Left cardiac atrium (tissue), 4 donors: ENCODE measurements around the gene DCP2. TPM values are rescaled to one million over a fixed set of nuclear protein-coding genes. Genes with fewer than 3 reads are reported as not detected.

Experiments
- ATAC-seq, 2 donors: fragments of 200-7000 bp; cut with Tn5 transposase; one replicate each; pipeline ENCODE4 v1.9.1; 2020; ENCODE audit warnings: mild to moderate bottlenecking in 2 of 2, moderate library complexity in 2 of 2
- DNase-seq: peaks from one replicate; pipeline ENCODE4 v3.0.0-alpha.2; 2020
- intact Hi-C, 2 donors: fragments of 100-400 bp; cut with DNase I; formaldehyde crosslinking; loops; one replicate each; pipeline versions ENCODE4 v1.14.1 to v1.15.1; 2022 to 2023
- total RNA-seq, 2 donors: library from RNA; stranded (reverse); fragmentation: NEBNext Ultra II Directional; extraction: Animal tissue kit (Norgen Biotek cat#: 25700); gene quantifications; one replicate each; pipeline ENCODE4 v1.2.1, GENCODE V29; 2021
- donor health status: DM: no; HTN: yes; CAD: no.
- donor health status: DM: no; HTN: yes; CAD: no; lungs with severe emphysema.
- donor health status: DM: yes; HTN: yes; CAD: no.
- donor health status: Dilated cardiomyopathy.

Gene DCP2
- total RNA-seq, 2 donors from 2014 or later: 21.5 to 23.7 TPM

- intact Hi-C loops: no loop called here
- ATAC-seq (no peak), DNase-seq (no peak)
Observed at GRCh38 chr5:113039229-113039933, 62.8 kb downstream of the DCP2 start.

- intact Hi-C loops: no loop called here
- DNase-seq (no peak), ATAC-seq (no peak)
Observed at GRCh38 chr5:113039934-113040285, 63.3 kb downstream of the DCP2 start.

GRCh38 chr5:113040672-113041260 lies 64.2 kb downstream of the DCP2 start:
- intact Hi-C loops: no loop called here
- no peak for DNase-seq
- ATAC-seq: no peak

GRCh38 chr5:113042491-113043243 lies 66.1 kb downstream of the DCP2 start:
- ATAC-seq (peak in 1 of 2 donors; percentile 3), DNase-seq (no peak)
- intact Hi-C loops: no loop called here

- DNase-seq: peak; percentile 60
- ATAC-seq: peak; percentile 83 to 92
- intact Hi-C loops: no loop called here
Observed at GRCh38 chr5:113043491-113043931, 66.9 kb downstream of the DCP2 start.

GRCh38 chr5:113044776-113045465 lies 68.3 kb downstream of the DCP2 start:
- ATAC-seq (no peak), DNase-seq (no peak)
- intact Hi-C loops: no loop called here

GRCh38 chr5:113047234-113047633 lies 70.6 kb downstream of the DCP2 start:
- intact Hi-C loops: no loop called here
- ATAC-seq: peak in 1 of 2 donors; percentile 3

GRCh38 chr5:113047733-113048652 lies 71.4 kb downstream of the DCP2 start:
- no peak for DNase-seq
- peak in 1 of 2 donors; percentile 55 for ATAC-seq
- intact Hi-C loops: no loop called here

More at GRCh38 chr5:113047234-113047633, 70.6 kb downstream of the DCP2 start:
- no peak for DNase-seq

- ATAC-seq (no peak), DNase-seq (no peak)
- intact Hi-C loops: no loop called here
Observed at GRCh38 chr5:113048931-113049330, 72.3 kb downstream of the DCP2 start.

DNA sequence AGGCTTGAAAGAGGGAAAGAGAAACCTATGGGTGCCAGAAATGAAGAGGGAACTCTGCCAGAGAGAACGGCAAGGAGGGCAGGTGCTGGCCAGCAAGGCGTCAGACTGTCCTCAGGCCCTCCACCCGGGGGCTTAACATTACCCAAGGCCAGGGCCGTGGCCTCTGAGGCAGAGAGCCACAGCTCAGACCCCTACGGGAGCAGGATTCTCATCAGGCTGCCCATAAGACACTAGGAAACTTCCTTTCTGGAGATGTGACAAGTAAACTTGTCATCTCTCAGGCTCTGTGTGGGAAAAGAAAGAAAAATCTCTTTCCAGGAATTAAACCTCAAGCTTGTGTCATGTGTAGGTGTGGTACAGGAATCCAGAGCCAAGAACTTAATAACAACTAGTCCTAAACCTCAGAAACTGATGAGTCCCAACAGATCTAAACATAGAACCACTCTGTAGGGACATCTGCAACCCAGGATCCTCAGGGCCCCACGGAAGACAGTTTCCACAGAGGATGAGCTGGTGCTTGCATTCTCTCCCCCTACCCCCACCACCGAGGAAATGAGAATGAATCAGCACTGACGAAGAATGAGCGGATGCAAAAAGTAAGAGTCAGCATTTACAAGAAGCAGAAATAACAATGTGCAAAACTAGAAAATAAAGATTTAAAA lies 74.3 kb downstream of the DCP2 start:
- ATAC-seq (peak; percentile 35 to 58), DNase-seq (no peak)
- intact Hi-C loops: no loop called here

DNA sequence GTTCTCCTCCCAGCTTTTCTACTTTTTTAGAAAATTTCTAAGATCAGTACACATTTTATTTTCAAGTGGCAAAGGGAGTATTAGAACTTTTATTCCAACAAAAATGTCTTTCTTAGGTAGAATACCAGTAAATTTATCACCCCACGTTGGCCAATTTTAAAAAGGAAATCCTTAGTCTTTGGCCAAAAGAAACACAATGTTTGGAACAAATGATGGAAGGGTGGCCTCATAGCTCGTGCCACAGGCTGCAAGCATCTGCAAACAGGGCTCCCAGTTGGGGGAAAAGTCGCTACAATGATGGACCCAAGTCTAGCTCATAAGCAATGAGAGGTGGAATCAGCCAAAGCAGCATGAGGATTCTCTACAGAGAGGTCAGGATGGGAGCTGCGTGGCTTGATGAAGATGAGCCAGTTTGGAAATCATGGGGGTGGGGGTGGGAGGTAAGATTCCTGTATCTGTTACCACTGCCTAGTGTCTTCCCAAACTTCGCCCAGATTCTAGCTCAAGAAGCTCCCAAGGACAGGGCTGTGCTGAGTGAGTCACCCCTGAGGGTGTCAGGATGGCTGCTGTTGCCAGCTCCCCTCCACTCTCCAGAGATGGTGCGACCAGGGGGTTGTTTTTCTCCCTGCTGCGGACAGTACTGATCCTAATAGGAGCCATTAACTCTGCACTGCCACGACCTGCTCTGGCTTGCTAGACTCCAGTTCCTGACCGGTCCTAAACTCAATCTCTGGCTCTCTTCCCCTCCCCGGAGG lies 75.6 kb downstream of the DCP2 start:
- intact Hi-C loops: no loop called here
- ATAC-seq: peak; percentile 35 to 64
- peak; percentile 50 for DNase-seq

DNA sequence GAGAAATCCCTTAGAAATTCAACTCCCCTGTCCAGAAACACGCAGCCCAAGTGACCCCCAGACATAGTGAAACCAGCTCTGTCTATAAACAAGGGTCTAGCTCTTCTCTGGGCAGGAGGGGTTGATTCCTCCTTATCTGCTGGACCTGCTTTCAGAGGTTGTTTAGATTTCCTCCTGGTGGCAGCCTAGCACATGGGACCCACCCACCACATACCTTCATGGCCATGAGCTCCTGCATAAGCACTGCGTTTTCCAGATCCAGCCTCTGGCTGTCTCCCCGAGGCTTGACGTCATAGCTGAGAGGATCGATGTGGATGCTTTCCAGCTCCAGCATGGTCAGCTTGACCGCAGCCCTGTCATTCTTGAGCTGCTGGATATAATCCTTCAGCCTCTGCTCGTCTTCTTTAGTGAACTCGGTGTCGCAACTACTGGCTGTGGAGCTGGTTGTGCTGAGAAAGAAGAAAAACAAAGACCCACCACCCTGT lies 77.0 kb downstream of the DCP2 start:
- peak; percentile 38 for DNase-seq
- intact Hi-C loops: no loop called here
- peak; percentile 32 to 53 for ATAC-seq

GRCh38 chr5:113054899-113055298 lies 78.3 kb downstream of the DCP2 start:
- ATAC-seq: no peak
- intact Hi-C loops: no loop called here
- no peak for DNase-seq

DNA sequence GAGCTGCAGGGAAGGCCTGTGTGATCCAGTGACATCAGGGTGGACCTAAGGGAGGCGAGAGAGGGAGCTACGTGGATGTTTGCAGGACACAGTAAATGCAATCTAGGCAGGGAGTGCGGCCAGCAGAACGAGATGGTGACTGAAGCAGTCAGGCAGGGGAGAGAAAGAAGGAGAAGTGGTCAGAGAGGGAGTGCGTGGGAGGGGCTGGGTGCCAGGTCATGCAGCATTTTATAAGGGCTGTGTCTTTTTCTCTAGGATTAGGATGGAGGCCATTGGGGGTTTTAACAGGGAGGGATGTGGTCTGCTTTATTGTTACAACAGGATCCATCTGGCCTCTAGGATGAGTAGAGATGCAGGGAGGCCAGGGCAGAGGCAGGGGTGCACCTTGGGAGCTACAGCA lies 80.4 kb downstream of the DCP2 start:
- ATAC-seq (no peak), DNase-seq (no peak)
- intact Hi-C loops: no loop called here

- no peak for DNase-seq
- no peak for ATAC-seq
- intact Hi-C loops: no loop called here
Observed at GRCh38 chr5:113057557-113057984, 81.0 kb downstream of the DCP2 start.

- intact Hi-C loops: no loop called here
- DNase-seq (no peak), ATAC-seq (no peak)
Observed at GRCh38 chr5:113058269-113058668, 81.7 kb downstream of the DCP2 start.

DNA sequence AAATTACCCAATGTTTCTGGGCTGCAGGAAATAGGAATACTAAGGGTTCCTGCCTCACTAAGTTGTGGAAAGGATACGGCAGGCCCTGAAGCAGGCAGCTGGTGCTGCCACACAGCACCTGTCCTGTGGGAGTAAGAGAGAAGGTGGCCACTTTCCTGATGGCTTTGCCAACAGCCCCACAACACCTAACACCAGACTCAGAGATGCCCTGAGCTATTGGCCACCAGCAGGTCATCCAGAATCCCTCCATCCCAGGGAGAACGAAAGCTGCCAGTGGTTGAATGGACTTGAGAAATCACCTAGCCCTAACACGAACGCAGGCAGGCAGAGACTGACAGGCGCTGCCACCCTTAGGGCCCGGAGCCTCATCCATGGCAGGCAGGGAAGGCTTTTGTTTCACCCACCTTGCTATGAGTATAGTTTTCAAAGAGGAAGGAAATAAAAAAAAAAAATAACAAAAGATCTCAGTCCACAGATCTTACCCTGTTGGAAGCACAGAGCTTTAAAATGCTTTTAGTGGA lies 82.2 kb downstream of the DCP2 start:
- DNase-seq (no peak), ATAC-seq (no peak)
- intact Hi-C loops: no loop called here
